HepG2 (cell line): ENCODE results near the gene ZBTB1. TPM values are rescaled to one million over a fixed set of nuclear protein-coding genes. Genes with fewer than 3 reads are reported as not detected.

Source experiments
- ATAD3A ChIP-seq: sonication (generic); formaldehyde crosslinking; IDR thresholded peaks from 2 replicates; pipeline ENCODE4 v1.4.0; 2020; ENCODE audit warnings: missing genetic modification reagents
- ATF1 ChIP-seq: IDR thresholded peaks from 2 replicates; pipeline ENCODE4 v1.6.1; 2016; ENCODE audit warnings: mild to moderate bottlenecking, control low read depth
- ATRX ChIP-seq: sonication (generic); formaldehyde crosslinking; IDR thresholded peaks from 2 replicates; pipeline ENCODE4 v1.4.0; 2020; ENCODE audit warnings: missing genetic modification reagents, borderline replicate concordance
- BRD4 ChIP-seq: sonication (generic); formaldehyde crosslinking; IDR thresholded peaks from 2 replicates; pipeline ENCODE4 v1.4.0; 2020; ENCODE audit warnings: missing genetic modification reagents
- CBX5 ChIP-seq: sonication (generic); formaldehyde crosslinking; IDR thresholded peaks from 2 replicates; pipeline ENCODE4 v1.4.0; 2020; ENCODE audit warnings: missing genetic modification reagents, borderline replicate concordance
- EED ChIP-seq: sonication (generic); formaldehyde crosslinking; IDR thresholded peaks from 2 replicates; pipeline ENCODE4 v1.5.0; 2020; ENCODE audit warnings: mild to moderate bottlenecking, missing genetic modification reagents
- EHMT2 ChIP-seq: fragments of 200-600 bp; sonication (generic); IDR thresholded peaks from 2 replicates; pipeline ENCODE4 v1.7.0; 2017; ENCODE audit warnings: antibody characterized with exemption, low read depth, low read length, borderline replicate concordance
- EP300 ChIP-seq, 3 experiments: sonication (generic) in 1 of 3; formaldehyde crosslinking in 1 of 3; IDR thresholded peaks; 2 replicates each; pipeline versions ENCODE4 v1.5.1 to v1.6.1; 2011 to 2020; ENCODE audit warnings: low read depth in 2 of 3, low read length in 2 of 3, borderline replicate concordance in 1 of 3, improper control_type of control experiment in 1 of 3, mild to moderate bottlenecking in 1 of 3, missing genetic modification reagents in 1 of 3, moderate library complexity in 1 of 3
- HMGA1 ChIP-seq: sonication (generic); formaldehyde crosslinking; conservative IDR thresholded peaks from 2 replicates; pipeline ENCODE4 v1.4.0; 2020; ENCODE audit warnings: missing genetic modification reagents
- HOMEZ ChIP-seq: IDR thresholded peaks from 2 replicates; pipeline ENCODE4 v1.6.1; 2016; ENCODE audit warnings: low read depth
- HOXA9 ChIP-seq: sonication (generic); formaldehyde crosslinking; IDR thresholded peaks from 2 replicates; pipeline ENCODE4 v1.8.1; 2022; ENCODE audit warnings: missing genetic modification reagents, mild to moderate bottlenecking, moderate library complexity, borderline replicate concordance
- KDM1A ChIP-seq: IDR thresholded peaks from 2 replicates; pipeline ENCODE4 v1.6.1; 2016; ENCODE audit warnings: missing compliant biosample characterization
- KLF9 ChIP-seq: IDR thresholded peaks from 2 replicates; pipeline ENCODE4 v1.6.1; 2016; ENCODE audit warnings: low read depth
- KMT2B ChIP-seq: IDR thresholded peaks from 2 replicates; pipeline ENCODE4 v1.6.1; 2016; ENCODE audit warnings: missing genetic modification reagents, missing compliant biosample characterization
- MATR3 ChIP-seq: sonication (generic); formaldehyde crosslinking; IDR thresholded peaks from 2 replicates; pipeline ENCODE4 v1.4.0; 2020; ENCODE audit warnings: missing genetic modification reagents
- NCOA1 ChIP-seq: sonication (generic); formaldehyde crosslinking; IDR thresholded peaks from 2 replicates; pipeline ENCODE4 v1.9.0; 2021; ENCODE audit warnings: missing genetic modification reagents
- PLRG1 ChIP-seq: fragments of 450-650 bp; conservative IDR thresholded peaks from 2 replicates; pipeline ENCODE4 v1.6.1; 2016
- TCF7L2 ChIP-seq: IDR thresholded peaks from 2 replicates; pipeline ENCODE4 v1.6.1; 2011; ENCODE audit warnings: mild to moderate bottlenecking, low read depth, low read length, moderate library complexity
- TMF1 ChIP-seq: sonication (generic); formaldehyde crosslinking; IDR thresholded peaks from 2 replicates; pipeline ENCODE4 v1.8.1; 2022; ENCODE audit warnings: low read depth, missing genetic modification reagents
- ZFAT ChIP-seq: sonication (generic); formaldehyde crosslinking; conservative IDR thresholded peaks from 2 replicates; pipeline ENCODE4 v1.8.1; 2023; ENCODE audit warnings: missing genetic modification reagents, inconsistent platforms
- ZFX ChIP-seq: sonication (generic); formaldehyde crosslinking; IDR thresholded peaks from 2 replicates; pipeline ENCODE4 v1.4.0; 2020; ENCODE audit warnings: mild to moderate bottlenecking, low read depth, missing genetic modification reagents, moderate library complexity
- ZNF333 ChIP-seq: sonication (generic); formaldehyde crosslinking; IDR thresholded peaks from 2 replicates; pipeline ENCODE4 v1.4.0; 2020; ENCODE audit warnings: mild to moderate bottlenecking, missing genetic modification reagents, borderline replicate concordance
- ZNF34 ChIP-seq: sonication (generic); formaldehyde crosslinking; IDR thresholded peaks from 2 replicates; pipeline ENCODE4 v1.4.0; 2020; ENCODE audit warnings: mild to moderate bottlenecking, missing genetic modification reagents, borderline replicate concordance
- ZNF430 ChIP-seq: sonication (generic); formaldehyde crosslinking; IDR thresholded peaks from 2 replicates; pipeline ENCODE4 v1.9.0; 2021; ENCODE audit warnings: mild to moderate bottlenecking, missing genetic modification reagents
- ZNF441 ChIP-seq: sonication (generic); formaldehyde crosslinking; IDR thresholded peaks from 2 replicates; pipeline ENCODE4 v1.7.0; 2021; ENCODE audit warnings: missing genetic modification reagents, borderline replicate concordance
- ZNF546 ChIP-seq: sonication (generic); formaldehyde crosslinking; conservative IDR thresholded peaks from 2 replicates; pipeline ENCODE4 v1.8.1; 2023; ENCODE audit warnings: mild to moderate bottlenecking, missing genetic modification reagents
- ZNF556 ChIP-seq: sonication (generic); formaldehyde crosslinking; IDR thresholded peaks from 2 replicates; pipeline ENCODE4 v1.4.0; 2020; ENCODE audit warnings: mild to moderate bottlenecking, missing genetic modification reagents, borderline replicate concordance
- ZNF572 ChIP-seq: sonication (generic); formaldehyde crosslinking; IDR thresholded peaks from 2 replicates; pipeline ENCODE4 v1.5.1; 2020; ENCODE audit warnings: mild to moderate bottlenecking, missing genetic modification reagents
- ZSCAN12 ChIP-seq: sonication (generic); formaldehyde crosslinking; IDR thresholded peaks from 2 replicates; pipeline ENCODE4 v1.9.0; 2021; ENCODE audit warnings: mild to moderate bottlenecking, missing genetic modification reagents
- polyA plus RNA-seq, 8 experiments: library from polyadenylated mRNA; depleted of rRNA in 3 of 8; stranded (reverse) in 7 of 8; unstranded in 1 of 8; fragments of >200 nt; fragmentation: Illumina TruSeq in 4 of 8; extraction: Trizol in 4 of 8; gene quantifications; 2 replicates each; pipeline versions ENCODE4 v1.2.1 to v1.2.3, GENCODE V29; 2011 to 2016; ENCODE audit warnings: low read depth in 4 of 8, missing spikeins in 1 of 8, mixed read lengths in 1 of 8; ENCODE audit not compliant: insufficient read depth in 1 of 8
- total RNA-seq, 5 experiments: library from RNA; depleted of rRNA; stranded (reverse); fragments of >200 nt; fragmentation: Illumina TruSeq; extraction: Trizol; gene quantifications; 2 replicates each; pipeline ENCODE4 v1.2.3, GENCODE V29; 2016; ENCODE audit warnings: low read depth in 1 of 5

ZBTB1 gene
- total and polyA plus RNA-seq, 2 of the 13 experiments (the other 11 are each of a cell fraction or from before 2014, with no cell fraction given): 18.8 to 22.6 TPM

GRCh38 chr14:64540208-64541202 lies 35.9 kb downstream of the ZBTB1 start, which contains the start of gene HSPA2 (continued):
- TF ChIP-seq HOXA9 (no peak), ZFX (peak; percentile 56; the same call in 1 of the 2 replicates), ZSCAN12 (CRISPR knock-in tag) (no peak), CBX5 (CRISPR knock-in tag) (no peak; the same call in 1 of the 2 replicates), MATR3 (CRISPR knock-in tag) (no peak), EED (CRISPR knock-in tag) (no peak), ZNF441 (CRISPR knock-in tag) (no peak), ZNF34 (no peak), ZNF546 (no peak), ATRX (CRISPR knock-in tag) (no peak), ZNF556 (CRISPR knock-in tag) (no peak), TCF7L2 (no peak), KDM1A (CRISPR knock-in tag) (no peak), KLF9 (CRISPR knock-in tag) (peak; percentile 37; the same call in 1 of the 2 replicates), ZNF572 (CRISPR knock-in tag) (0 out of 2 replicates have a peak, but pooled peaks have one; percentile 24), EHMT2 (no peak), ZNF430 (peak; percentile 73; the same call in 1 of the 2 replicates), EP300 (IDR thresholded peaks at IDR 0.05; ENCODE audit: low read depth in 2 of 2, low read length in 2 of 2) (no peak), EP300 (CRISPR knock-in tag; IDR thresholded peaks at IDR 0.05; ENCODE audit: borderline replicate concordance) (no peak), ATAD3A (no peak), ZNF333 (0 out of 2 replicates have a peak, but pooled peaks have one; percentile 32), TMF1 (CRISPR knock-in tag) (no peak), PLRG1 (no peak), BRD4 (CRISPR knock-in tag) (peak; percentile 45; the same call in 1 of the 2 replicates), NCOA1 (CRISPR knock-in tag) (no peak), ZFAT (CRISPR knock-in tag) (no peak), ATF1 (CRISPR knock-in tag) (peak; percentile 76), HOMEZ (peak; percentile 83), KMT2B (CRISPR knock-in tag) (peak; percentile 64; the same call in 1 of the 2 replicates), HMGA1 (no peak)
